DMS153 treated with DMSO at 0.1 percent for 48 hours (cell line): Measurements from ENCODE around the gene CRMP1.
"Not testable (repeated sequence)": the region's sequence is repeated elsewhere in the genome, so short reads cannot be mapped to it uniquely, and the experiment has no call there.

Experiments used
- DNase-seq: peaks from one replicate; lab custom pipeline; 2025; ENCODE audit not compliant: unreplicated experiment; lab: John Stamatoyannopoulos, UW

CRMP1 gene

DNA sequence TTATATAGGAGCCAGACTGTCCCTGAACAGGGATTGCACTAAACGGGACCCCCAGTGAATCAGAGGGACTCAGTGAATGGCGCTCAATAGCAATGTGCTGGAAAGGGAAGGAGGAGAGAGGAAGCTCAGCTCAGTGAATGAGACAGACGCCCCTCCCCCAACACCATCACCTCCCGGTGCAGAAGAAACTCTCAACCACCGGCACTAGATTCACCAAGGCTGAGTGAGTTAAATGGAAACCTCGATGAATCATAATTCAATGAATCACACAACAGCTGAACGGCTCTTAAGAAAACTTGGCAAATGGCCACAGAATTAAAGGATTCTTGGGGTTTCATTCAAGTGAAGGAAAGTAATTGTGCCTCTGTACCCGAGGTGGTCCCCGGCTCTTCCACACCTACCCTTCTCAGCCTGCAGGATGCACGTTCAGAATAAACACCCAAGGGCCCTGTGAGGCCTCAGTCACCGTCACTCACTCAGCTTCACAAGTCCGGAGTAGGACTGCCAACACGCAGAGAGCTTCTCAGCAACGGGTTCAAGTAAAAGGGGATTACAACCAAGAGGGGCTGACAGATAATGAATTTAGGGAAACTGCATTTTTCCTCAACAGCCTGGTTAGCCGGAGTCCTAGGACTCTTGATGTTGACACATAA is 29.3 kb downstream of the CRMP1 start:
- no peak for DNase-seq

DNA sequence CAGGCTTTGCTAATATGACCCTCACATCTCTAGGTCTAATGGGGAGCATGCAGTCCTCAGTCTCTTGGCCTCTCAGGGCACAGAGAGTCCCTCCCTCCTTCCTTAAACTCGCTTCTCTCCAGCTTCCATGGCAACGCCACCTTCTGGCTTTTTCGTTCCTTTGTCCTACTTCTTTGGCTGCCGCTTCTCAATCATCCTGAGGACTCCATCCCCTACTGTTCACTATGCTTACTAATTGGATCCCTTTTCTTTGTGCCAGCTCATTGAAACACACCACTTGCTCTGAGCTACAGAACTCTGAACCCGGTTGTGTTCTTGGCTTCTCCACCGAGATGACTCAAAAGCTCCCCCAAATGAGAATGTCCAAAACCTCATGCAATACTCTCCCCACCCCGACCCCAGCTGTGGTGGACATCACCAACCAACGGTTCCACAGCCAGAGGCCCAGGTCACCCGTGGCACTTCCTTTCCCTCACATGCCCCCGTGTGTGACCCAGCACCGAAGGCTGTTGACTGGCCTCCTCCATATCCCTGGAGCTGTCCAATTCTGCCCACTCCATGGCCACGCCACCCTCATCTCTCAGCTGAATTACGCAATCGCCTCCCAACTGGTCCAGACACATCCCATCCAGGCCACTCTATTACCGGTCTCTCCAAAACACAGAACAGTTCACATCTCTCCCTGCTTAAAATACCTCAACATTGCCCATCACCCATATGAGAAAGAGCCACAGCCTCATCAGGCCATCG is 34.7 kb downstream of the CRMP1 start:
- no peak for DNase-seq

DNA sequence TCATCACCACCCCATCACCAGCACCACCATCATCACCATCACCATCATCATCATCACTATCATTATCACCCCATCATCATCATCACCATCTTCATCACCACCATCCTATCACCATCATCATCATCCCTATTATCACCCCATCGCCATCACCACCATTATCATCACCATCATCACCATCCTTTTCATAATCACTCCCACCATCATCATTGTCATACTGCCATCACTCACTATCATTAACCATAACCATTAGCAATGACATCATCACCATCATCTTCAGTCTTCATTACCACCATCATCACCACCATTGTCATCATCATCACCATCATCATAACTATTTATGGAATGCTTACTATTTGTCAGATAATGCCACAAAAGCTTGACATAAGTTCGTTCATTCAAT is 35.7 kb downstream of the CRMP1 start:
- no peak for DNase-seq

DNA sequence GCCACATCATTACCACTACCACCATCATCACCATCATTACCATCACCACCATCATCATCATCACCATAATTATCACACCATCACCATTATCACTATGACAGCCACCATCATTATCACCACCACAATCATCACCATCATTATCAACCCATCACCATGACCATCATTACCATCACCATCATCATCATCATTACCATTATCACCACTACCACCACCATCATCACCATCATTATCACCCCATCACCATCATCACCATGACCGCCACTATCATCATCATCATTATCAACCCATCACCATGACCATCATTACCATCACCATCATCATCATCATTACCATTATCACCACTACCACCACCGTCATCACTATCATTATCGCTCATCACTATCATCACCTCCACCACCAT is 36.5 kb downstream of the CRMP1 start:
- DNase-seq, result not testable (repeated sequence)

DNA sequence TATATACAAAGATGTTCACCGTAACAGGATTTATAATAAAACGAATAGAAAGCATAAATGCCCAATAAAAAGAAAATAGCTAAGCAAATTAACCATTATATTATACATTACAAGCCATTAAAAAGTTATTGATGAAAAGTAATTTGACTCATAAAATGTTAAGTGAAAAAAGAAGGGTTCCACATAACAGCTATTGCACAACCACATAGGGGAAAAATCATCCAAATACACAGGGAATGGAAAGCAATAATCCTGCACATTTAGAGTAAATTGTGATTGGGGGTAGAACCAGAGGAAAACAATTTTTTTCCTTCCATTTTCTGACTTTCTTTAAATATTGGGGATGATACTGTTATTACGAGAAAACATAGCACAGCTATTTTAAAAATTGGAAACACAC is 38.0 kb downstream of the CRMP1 start:
- DNase-seq, result no peak

DNA sequence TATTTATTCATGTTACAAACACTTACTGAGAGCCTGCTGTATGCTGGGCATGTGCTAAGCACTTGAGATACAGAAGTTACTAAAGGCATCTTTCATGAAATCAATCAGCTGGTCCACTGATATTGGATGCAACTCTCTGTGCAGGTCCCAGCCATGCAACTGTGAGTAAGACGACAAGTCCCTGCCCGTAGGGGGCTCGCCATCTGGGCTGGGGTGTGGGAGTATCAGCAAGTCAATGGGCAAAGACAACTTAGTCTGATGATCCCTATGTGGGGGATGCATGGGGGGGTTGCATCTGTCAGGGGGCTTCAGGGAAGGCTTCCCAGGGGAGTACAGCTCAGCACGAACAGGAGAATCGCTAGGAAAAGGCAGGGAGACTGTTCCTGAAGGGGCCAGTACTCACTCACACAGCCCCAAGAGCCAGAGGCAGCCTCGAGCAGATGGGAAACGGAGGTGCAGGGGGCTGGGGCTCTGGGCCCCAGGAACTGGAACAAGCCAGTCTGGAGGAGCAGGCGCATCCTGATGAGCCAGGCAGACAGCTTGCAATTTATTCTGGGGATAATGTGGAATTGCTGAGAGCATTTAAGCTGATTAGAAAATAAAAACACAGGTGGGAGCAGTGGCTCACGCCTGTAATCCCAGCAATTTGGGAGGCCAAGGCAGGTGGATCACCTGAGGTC is 40.2 kb downstream of the CRMP1 start:
- no peak for DNase-seq

DNA sequence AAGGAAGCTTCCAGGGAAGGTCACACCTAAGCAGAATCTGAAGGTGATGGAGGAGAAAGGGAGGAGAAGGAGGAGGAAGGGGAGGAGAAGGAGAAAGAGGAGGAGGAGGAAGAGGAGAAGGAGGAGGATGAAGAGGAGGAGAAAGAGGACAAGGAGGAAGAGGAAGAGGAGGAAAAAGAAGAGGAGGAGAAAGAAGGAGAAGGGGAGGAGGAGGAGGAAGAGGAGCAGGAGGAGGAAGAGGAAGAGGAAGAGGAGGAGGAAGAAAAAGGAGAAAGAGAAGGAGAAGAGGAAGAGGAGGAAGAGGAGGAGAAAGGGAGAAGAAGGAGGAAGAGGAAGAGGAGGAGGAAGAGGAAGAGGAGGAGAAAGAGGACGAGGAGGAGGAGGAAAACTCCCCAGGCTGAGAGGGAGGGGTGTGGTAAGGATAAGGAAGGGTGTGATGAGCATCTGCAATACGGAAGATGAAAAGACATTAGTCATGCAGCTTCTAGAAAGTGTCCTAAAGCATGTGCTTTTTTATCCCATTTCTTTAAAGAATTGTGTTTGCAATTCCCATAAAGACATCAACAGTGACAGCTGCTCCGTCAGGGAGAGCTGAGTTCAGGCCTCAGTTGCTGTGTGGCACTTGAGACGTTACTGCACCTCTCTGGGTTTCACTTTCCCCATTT is 41.1 kb downstream of the CRMP1 start:
- DNase-seq, result no peak

DNA sequence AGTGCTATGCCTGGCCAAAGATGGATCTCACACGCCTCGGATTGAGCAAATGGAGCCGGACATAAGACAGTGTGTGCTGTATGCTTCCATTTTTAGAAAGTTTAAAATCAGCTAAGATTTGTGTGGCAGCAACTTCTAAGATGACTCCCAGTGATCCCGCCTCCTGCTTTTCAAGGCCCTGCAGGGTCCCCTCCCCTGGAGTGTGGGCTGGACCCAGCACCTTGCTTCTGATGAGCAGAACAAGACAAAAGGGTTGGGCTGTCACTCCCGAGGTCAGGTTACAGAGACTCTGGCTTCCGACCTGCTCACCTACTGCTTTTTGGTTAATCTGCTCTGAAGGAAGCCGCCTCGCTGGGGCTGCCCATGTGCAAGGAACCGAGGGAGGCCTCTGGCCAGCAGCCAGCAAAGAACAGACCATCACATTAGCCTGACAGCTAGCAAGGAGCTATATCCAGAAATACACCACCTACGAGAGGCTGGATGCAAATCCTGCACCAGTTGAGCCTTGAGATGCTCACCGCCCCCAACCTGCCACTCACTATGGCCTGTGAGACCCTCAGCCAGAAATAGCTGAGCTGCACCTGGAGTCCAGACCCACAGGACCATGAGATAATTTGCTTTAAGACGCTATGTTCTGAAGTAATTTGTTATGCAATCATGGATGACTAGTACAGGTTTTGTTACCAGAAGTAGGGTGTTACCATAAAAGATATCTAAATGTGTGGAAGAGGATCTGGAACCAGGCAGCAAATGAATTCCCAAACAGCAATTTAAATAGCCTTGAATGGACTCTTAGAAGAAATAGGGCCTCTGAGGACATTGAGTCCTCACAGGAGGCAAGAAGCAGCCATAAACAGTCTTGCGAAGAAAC is 47.6 kb downstream of the CRMP1 start:
- no peak for DNase-seq

DNA sequence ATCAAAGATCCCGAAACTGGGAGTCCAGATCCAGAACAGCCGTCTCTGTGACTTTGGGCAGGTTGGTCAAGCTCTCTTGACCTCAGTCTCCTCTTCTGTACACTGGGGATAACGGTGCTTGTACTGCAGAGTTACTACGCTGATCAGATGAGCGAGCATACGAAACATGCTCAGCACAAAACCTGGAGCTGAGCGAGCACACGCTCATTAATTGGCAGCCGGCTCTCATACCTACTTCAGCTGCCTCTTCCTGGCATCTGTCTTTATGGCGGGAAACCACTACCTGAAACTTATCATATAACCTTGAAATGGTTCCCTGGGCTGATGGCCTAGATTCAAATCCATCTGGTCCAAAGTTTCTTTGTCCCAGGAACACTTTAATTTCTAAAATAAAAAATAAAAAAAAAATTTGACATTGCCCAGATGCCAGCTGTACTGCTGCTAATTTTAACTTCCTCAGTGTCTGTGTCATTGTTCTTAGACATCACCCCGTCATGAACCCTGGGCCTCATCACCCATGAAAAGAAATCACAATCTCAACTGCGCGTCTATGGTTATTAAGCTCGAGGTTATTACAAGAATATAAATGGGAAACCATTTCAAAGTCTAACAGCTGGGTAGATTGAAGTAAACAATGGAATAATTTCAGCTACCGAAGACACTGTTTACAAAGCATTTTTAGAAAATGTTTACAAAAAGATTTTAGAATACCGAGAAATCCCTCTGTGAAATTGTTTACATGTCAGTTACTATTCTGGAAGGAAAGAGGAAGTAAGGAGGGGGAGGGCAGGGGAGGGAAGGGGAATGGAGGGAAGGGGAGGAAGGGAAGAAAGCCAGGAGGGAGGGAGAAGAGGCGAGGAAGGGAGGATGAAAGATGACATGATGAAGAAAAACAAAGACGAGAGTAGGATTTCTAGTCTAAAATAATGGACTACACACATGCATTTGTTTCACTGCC is 49.0 kb downstream of the CRMP1 start:
- no peak for DNase-seq

DNA sequence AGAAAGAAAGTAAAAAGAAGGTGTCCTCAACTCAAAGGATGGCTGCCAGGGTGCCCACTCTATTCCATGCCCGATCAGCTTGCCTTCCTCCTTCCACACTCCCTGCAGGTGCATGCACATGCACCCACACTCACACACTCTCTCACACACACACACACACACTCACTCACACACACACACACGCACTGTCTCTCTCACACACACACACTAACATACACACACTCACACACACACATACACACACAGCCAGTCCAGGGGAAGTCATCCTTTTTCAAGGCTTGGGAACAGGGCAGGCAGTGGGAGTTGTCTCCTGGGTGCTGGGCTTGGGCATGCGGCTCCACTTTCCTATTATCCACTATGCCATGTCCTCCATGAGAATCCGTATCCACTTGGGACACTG is 50.4 kb downstream of the CRMP1 start:
- no peak for DNase-seq

DNA sequence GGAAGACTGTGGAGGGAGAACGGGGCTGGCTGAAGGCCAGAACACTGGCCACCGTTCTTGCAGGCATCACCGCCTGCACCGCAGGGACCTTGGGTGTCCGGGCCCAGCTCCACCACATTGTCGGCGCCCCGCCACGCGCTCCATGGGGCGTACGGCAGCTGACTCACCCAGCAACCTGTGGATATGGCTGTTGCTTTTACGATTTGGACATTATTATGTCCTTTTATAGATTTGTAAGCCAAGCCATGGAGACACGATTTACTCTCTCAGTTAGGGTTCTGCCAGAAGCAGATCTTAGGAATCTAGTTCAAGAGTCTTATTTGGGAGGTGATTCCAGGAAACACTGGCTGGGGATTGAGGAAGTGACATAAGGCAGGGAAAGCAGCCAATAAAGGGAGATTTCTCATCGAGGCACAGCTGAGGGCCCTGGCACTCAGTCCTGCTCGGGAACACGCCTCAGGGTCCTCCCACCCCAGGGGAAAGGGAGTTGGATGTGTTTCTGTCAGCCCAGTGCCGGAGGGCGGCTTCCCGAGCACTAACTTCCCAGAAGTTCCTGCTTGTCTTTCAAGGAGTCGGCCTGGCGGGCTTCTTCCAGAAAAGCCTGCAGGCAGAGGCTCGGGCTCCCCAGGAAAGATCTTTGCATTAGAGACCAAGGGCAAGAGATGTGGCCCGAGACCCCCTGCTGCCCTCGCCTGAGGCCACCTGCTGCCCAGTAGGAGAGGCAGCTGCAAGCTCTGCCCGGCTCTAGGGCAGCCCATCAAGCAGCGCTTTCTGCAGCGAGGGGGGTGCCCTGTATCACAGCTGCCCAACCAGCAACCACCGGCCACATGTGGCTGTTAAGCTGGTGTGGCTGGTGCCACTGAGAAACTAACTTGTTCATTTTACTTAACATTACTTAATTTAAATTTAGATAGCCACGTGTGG is 52.9 kb downstream of the CRMP1 start:
- no peak for DNase-seq

DNA sequence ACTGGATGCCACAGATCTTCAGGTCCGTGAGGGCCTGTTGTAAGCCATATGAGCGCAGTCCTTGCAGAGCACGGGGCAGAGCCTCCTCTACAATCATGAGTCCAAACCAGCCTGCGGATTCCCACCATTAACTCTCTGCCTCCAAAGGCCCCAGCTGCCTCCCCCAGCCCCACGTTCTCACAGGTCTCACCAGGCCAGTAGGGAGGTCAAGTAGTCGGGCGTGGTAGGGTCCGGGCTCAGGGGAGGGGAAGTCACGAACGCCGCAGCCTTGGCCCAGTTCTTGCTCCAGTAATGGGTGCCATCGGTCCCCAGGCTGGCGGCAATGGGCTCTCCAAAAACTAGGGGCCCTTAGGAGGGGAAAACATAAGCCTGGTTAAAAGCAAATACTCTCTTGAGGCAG is 53.6 kb downstream of the CRMP1 start:
- no peak for DNase-seq

DNA sequence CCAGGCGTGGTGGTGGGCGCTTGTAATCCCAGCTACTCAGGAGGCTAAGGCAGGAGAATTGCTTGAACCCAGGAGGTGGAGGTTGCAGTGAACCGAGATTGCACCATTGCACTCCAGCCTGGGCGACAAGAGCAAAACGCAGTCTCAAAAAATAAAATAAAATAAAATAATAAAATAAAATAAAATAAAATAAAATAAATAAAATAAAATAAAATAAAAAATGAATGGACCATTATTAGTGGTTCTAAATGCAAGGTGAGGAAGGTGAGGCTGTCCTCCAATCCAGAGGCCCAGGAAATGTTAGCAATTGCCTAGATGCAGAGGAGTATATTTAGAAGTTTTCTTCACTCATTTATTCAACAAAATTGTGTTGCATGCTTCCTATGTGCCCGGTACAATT is 55.4 kb downstream of the CRMP1 start:
- DNase-seq, result not testable (repeated sequence)

DNA sequence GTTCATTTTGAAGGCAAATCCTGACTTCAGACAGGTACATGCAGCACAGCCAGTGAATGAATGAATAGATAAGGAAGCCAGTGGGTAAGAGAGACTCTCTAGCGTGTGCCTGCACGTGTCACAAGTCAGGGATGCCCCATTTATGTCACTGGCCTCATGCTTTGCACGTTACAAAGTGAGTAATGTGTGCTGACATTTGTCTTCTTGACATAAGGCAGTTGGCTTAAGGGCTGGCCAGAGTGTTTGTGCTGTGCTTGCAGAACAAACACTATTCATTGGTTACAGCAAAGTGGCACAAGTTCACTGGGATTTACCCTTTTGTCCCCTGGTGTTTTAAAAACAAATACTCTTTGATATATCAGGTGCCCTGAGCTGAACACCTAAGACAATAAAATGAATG is 55.9 kb downstream of the CRMP1 start:
- DNase-seq, result no peak

DNA sequence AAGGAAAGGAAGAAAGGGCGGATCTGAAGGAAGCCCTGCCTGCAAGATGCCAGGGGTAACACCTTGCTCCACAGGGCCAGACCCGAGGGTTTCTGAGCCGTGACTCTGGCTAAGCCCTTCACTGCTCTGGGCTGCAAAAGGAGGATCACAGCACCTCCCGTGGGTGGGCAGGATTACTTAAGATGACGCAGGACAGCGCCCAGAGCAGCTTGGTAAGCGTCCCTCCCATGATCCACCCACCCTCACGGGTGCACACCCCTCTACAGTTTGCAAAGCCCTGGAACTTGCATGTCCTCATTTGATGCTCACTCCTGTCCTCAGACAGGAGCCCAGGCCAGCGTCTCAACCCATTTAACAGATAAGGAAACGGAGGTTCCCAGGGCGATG is 64.9 kb downstream of the CRMP1 start:
- DNase-seq, result no peak

DNA sequence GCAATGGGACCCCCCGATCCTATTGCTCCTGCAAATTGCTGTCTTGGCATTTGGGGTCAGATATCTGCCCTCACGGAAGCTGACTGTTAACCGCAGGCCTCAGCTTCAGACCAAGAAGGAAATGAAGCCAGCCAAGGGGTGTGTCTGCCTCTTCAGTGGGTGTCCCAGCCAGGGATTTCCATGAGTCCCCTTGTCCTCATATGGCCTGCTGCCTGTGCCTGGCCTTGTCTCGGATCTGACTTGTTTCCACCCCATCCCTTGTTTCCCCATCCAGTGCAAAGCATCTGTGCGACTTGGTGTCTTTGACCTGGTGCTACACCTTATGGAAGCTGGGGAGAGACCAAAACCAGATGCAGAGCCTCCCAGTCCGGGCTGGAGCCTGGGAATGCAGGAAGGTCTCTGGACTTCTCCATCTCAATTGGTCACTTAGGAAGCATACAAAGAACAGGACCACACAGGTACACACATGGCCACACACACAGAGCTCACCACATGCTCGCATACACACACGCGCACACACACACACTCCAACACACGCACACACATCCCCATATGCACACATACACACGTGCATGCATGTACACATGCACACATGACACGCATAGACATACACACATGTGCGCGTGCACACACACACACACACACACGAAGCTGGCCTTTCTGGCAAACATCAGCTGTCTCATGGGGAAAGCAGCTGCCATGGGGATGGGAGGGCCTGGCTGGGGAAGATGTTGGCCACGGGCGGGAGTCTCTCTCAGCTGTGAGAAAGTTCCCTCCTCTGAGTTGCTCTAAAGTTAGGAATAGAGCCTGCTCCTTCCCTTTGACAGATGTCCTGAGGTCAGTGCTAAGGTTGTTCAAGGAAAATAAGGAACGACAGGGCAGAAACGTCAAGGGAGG is 65.5 kb downstream of the CRMP1 start:
- DNase-seq, result no peak

DNA sequence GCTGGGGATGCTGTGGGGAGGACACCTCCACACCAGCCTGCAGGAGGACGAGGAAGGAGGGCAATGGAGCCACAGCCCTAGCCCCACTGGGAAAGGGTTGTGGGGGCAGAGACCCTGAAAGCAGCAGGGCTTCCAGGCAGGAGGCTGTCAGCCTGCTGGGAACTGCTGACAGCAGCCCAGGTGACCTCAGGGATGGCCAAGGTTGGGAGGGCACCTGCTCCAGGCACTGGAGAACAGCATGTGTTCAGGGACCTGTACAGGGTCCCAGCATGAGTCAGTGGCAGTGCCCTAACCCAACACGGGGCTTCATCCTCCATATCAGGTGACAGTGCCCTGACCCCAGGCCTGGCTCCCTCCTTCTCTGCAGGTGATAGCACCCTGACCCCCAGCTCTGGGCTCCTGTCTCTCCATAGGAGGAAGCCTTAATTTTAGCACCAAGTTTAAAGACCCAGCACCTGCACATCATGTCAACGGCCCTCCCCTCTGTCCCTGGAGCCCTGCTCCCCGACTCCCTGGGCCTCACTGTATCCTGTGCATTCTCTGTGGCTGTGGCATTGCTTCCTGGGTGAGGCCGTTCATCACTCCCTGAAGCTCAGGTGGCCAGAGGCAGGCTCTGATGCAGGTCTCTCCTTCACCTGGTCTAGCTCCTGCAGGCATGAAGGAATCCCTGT is 66.3 kb downstream of the CRMP1 start:
- no peak for DNase-seq
